GM19467 (cell line): ENCODE results near the gene BTBD8.

Experiments
- ATAC-seq: cut with Tn5 transposase; IDR thresholded peaks from one replicate; pipeline ENCODE4 v1.9.1; 2021; ENCODE audit warnings: mild to moderate bottlenecking, moderate library complexity; ENCODE audit not compliant: unreplicated experiment

The BTBD8 gene

DNA sequence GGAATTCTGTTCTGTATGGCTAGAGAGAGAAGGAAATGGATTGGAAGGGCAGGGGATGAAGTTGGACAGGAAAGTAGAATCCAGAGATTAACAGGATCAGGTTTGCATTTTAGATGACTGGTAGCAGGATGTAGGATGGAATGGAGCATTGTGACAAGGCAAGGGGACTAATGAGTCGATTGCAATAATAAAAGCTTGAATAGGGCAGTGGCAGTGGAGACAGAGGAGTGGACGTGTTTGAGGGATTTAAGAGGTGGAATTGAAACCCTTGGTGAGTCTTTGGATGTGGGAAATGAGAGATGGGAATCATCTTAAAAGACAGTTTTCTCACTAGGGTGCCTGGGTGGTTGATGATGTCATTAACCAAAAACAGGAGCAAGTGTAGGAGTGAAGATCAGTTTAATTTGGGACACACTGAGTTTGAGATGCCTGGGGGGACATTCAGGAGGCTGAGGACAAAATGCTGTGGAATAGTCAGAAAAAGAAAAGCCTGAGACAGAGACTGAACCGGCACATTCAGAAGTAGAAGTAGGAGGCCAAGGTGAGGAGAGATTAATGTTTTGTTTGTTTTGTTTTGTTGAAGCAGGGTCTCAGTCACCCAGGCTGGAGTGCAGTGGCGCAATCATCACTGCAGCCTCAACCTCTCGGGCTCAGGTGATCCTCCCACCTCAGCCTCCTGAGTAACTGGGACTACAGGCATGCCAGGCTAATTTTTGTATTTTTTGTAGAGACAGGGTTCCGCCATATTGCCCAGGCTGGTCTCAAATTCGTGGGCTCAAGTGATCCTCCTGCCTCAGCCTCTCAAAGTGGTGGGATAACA lies 108.5 kb downstream of the BTBD8 start:
- ATAC-seq, result no peak

DNA sequence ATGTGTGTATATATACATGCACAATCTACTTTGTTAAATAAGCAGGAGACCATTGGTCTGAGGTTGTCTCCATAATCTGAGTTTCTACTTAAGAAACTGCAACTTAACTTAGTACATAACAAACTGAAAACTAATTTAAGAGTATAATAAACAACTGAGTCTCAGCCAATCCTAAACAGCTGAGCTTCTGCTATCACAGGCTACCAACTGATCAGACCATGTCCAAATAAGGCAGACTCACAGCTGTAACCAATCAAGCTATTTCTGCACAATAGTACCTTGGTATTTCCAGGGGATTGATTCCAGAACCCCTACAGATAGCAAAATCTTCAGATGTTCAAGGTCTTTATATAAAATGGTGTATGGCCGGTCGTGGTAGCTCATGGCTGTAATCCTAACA lies 111.6 kb downstream of the BTBD8 start:
- no peak for ATAC-seq

DNA sequence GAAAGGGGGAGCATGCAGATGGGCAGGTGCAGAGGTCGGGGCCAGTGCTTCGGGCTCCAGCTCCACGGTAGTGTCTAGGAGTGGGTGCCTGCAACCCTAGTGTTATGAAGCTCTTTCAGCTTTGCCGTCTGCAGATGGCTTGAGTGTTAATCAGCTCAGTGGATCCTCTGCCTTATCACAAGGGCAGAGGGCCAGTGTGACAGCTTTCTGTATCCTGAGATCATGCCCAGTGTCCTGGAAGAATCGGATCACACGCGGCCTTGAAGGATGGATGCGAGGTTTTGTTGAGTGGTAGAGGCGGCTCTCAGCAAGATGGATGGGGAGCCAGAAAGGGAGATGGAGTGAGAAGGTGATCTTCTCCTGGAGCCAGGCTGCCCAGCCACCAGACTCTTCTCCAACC lies 112.1 kb downstream of the BTBD8 start:
- ATAC-seq, result no peak

DNA sequence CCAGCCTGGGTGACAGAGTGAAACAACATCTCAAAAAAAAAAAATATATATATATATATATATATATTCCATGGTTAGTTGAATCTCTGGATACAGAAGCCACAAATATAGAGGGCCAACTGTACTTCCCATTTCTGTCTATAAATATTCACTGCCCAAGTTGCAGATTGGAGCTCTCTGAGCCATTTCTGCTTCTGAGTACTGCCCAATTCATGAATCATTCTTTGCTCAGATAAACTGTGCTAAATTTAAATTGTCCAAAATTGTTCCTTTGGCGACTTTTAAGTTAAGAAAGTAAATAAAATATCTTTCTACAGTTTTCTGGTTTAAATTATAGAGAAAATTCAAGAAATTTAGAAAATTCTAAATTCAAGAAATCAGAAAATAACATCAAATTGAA lies 114.4 kb downstream of the BTBD8 start:
- no peak for ATAC-seq

DNA sequence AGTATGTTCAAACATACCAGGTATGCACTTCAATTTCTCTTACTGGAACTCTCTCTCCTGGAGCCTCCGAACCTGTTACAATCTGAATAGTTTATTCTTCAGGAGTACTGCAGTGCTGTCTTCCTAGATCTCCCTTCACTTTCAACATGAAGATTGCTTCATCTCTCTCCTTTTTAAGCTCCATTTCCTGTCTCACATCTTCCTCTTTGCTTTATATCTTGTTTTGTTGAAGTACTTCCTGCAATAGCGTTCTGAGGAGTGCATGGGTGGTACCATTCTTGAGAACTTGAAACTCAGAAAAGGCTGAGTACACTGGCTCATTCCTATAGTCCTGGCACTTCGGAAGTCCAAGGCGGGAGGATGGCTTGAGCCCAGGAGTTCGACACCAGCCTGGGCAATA lies 121.8 kb downstream of the BTBD8 start:
- no peak for ATAC-seq

DNA sequence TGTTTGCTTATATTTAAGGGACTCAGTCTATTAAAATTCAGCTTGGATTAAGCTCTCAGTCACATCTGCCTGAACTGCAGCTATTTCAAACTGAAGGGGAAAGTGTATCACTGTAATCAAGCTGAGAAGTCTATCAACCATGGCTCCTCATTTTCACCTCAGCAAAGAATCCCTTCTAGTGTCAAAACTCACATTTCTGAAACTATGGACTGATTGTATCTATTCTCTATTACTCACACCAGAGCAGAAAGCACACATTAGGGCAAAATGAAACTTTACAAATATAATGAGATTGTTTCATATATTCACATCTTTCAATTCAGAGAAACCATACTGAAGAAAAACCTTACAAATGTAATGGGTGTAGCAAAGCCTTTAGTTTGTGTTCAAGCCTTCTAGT lies 123.0 kb downstream of the BTBD8 start:
- no peak for ATAC-seq

DNA sequence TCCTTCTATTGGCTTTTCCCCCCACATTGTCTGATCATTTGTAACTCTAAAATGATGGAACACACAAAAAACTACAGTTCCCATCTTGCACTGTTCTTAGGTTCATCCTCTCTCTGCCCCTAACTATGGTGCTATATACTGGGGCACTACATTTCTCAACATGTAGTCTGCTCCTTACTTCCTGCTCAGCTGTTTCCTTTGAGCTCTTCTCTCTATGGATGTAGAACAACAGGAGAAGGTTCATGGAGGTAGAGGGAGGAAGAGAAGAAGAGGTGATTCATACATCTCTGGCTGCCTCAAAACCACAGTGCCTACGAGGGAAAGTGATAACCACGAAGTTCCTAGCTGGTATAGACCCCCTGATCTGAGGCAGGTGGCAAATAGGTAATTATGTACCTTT lies 130.6 kb downstream of the BTBD8 start:
- ATAC-seq, result no peak

DNA sequence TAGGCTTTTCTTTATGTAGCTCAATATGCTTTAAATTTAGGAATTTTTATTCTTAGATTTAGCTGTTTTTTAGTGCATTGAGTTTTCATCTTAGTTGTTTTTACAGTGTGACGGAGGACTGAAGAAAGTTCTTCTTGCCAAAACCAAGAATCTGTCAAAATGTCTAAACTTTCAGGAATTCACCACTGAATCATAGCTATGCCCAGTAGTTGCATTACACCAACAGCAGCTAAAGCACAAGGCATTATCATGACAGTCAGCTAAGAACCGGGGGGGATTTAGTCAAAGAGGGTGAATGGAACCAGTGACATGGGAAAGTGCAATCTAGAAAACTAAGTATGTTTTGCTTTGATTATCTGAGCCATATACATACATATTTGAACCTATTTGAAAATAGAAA lies 131.0 kb downstream of the BTBD8 start:
- no peak for ATAC-seq

DNA sequence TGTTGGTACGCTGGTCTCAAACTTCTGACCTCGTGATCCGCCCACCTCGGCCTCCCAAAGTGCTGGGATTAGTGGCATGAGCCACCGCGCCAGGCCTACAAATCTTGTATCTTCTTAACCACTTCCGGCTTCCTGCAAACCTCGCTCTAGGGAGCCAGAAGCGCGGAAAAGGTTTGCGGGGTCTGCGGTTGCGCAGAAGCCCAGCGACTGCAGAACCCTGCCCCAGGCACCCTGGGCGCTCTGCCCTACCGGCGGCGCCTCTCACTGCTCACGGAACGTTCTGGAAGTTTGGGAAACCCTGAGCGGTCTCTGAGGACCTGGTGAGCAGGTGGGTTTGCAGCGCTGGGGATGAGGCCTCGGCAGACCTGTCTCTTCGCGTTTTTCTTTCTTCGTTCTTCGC lies 137.6 kb downstream of the BTBD8 start, which contains the start of gene C1orf146:
Gene C1orf146, plus strand, starts transcription at position 195 of the 400 bp plus-strand sequence. CDS start 13,506 bp downstream, outside the sequence.
- no peak for ATAC-seq

DNA sequence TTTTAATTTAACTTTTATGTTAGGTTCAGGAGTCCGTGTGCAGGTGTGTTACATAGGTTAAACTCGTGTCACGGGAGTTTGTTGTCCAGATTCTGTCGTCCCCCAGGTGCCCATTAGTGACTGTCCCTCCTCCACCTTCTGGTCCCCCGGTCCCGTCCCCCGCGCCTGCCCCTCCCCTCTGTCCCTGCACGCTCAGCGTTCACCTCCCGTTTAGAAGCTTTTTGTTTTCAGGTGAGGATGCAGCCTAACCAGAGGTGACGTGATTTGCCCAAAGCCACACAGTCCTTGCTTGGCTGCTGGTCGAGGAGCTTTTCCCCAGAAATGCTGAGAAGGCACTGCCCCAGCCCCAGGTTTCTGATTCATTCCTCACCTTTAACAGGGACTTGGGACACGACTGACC lies 138.4 kb downstream of the BTBD8 start:
- ATAC-seq, result no peak

DNA sequence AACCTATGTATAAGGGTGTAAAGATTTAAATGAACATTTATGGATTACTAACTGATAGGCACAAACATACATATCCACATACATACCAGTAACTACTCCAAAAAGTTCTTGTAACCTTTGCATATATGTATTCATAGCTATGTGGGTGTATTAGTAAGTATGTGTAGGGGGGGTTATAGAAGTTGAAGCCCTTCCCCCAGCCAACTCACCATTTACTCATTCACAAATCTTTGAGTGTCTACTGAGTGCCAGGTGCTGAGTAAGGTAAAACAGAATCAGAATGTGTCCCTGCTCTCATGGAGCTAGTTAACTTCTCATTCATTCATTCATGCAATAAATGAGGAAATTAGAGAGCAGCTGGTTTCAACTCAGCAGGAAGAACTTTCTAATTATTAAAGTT lies 138.9 kb downstream of the BTBD8 start:
- ATAC-seq, result no peak

DNA sequence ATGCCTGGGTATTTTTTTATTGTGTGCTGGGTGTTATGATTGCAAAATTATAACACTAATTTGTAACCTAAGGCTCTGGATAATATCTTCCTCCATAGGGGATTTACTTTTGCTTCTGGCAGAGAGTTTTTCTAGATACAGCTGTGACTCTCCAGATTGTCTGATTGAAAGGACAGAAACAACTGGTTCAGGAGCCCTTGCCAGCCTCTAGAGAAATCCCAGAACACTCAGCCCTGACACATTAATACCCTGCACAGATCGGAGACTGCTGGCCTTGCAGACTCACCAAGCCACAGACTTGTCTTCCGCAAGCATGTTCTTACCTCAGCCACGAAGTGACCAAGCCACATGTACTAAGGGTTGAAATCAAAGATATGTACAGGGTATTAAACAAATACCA lies 148.3 kb downstream of the BTBD8 start:
- ATAC-seq, result no peak

DNA sequence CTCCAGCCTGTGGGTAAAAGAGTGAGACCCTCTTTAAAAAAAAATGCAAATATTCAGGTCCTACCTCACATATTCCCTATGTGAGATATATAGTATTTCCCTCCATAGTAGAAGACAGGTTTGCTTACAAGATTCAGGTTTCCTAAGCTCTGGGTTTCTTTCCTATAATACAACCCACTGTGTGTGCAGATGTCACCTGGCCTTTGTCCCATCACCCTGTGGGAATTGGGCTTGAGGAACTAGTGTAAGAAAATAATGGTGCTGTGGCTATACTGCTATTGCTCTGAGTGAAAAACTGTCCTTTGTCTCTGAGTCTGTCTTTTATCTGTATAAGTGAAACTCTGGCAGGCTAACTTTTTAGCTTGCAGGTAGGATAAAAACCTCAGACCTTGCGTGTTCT lies 150.6 kb downstream of the BTBD8 start:
- ATAC-seq, result no peak
